Activated CD8-positive, alpha-beta memory T cell treated with anti-CD3 and anti-CD28 coated beads, Interleukin-2, amount 50 U/mL, for 48 hours (primary cell): Measurements from ENCODE around the gene POGZ.

Source experiments
- DNase-seq: peaks from one replicate; pipeline ENCODE4 v3.0.0-alpha.2; 2020

Gene POGZ

GRCh38 chr1:151370211-151370911 is 88.9 kb downstream of the POGZ start:
- DNase-seq, result no peak

DNA sequence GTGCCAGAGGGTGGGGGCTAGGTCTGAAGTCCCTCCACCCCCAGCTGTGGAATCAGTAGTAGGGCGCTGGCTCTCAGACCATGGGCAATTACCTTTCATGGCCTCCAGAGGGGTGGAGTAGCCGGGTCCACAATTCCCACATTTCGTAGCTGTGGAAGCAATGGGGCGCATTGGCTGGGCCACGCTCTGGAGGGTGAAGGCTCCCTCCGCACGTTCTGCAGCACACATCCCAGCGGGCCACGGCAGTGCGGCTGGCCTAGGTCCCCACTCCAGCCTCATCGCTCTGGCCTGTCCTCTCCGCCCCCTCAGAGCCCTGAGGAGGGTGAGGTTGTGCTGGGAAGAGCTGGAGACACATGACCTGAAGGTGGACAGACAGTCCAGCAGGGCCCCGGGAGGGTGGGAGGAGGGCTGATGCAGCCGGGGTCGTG is 89.7 kb downstream of the POGZ start:
- no peak for DNase-seq

- no peak for DNase-seq
These were observed 90.0 kb downstream of the POGZ start for GRCh38 chr1:151369302-151369610.

DNA sequence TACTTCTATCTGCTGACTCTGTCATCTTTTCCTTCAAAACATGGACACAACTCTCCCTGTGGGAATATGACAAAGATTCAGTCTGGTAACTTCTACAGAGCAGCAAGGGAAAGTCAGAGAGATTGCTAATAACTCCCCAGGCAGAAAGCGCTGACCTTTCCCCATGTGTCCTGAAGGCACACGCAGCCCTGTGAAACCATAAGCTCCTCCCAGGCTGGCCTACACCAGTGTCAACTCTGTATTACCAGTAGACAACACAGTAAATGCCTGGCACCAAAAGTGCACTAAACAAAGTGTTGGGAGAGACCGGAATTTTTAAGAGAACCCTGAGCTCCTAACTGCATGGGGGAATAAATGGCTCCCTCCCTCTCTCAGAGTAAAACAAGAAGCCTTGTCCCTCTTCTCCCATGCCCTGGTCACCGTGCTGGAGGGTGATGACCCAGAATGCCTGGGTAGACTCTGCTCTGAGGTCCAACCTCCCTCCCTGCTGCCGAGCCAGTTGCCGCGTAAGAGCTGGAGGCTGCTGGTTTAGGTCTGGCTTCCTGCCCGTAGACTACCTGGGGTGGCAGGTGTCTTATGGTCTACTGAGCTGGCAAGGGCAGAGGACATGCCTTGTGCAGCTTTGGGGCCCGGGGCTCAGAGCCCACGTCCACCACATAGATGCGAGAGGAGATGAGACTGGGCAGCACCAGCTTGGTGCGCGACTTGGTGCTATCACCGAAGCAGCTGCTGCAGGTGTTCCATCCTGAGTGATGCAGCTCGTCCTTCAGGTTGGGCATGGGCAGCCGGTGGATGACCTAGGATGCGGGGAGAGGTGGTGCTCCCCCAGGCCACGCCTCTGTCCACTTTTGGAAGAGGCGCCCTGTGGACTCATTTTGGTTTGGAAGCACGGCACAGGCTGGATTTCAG is 90.6 kb downstream of the POGZ start:
- DNase-seq, result no peak

DNA sequence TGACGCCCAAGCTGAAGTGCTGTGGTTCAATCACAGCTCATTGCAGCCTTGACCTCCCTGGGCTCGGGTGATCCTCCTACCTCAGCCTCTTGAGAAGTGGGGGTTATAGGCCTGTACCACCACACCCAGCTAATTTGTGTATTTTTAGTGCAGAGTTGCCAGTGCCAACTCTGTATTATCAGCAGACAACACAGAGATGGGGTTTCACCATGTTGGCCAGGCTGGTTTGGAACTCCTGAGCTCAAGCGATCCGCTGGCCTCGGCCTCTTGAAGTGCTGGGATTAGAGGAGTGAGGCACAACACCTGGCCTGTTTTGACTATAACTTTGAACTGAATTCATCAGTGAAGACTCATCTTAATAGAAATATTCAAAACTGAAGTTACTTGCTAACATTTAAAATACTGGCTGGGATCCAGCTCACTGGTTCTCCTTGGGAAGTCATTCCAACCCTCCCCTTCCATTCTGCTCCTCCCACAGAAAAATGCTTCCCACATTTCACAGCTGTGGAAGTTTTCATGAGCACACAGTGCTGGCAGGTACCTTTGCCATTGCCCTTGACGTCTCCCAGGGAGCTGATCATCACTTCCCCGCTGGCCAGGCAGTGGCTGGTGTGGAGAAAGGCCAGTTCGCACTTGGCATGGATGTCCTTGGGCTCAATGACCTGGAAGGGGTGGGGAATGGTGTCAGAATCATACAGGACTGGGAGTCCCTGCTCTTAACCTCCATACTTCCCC is 91.5 kb downstream of the POGZ start:
- no peak for DNase-seq

DNA sequence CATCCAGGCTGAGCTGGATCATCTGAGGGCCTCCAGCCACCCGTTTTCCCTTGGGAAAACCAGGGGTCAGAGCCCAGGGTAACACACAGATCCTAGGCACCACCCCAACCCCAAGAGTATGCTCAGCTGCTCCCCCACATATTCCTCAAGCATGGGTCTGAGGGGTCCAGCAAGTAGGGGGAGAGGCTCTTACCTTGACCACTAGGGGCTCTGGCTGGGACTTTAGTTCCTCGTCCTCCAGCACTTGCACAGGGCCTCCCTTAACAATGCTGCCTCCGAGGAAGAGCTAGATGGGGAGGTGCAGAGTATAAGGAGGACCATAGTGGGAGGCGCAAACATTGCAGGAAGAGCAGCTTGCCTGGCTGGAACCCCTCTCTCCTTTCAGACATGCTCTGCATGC is 94.3 kb downstream of the POGZ start:
- no peak for DNase-seq

- no peak for DNase-seq
These were observed 96.8 kb downstream of the POGZ start for GRCh38 chr1:151362308-151363155.

DNA sequence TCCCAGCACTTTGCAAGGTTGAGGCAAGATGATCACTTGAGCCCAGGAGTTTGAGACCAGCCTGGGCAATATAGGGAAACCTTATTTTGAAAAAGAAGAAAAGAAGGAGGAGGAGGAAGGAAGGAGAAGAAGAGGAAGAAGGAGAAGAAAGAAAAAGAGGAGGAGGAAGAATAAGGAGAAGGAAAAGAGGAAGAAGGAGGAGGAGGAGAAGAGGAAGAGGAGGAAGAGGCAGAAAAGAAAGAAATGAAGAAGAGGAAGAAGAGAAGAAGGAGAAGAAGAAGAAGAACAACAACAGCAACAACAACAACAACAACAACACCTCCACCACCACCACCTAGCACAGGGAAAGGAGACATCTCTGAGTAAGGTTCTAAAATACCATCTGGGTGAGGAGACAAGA is 97.4 kb downstream of the POGZ start:
- DNase-seq, result no peak

GRCh38 chr1:151356696-151357095 is 102.6 kb downstream of the POGZ start:
- no peak for DNase-seq
